B cell (primary cell): ENCODE results near the gene PIWIL4. TPM values are rescaled to one million over a fixed set of nuclear protein-coding genes. Genes with fewer than 3 reads are reported as not detected.

Experiments used
- ATAC-seq: fragments of 200-7000 bp; cut with Tn5 transposase; one replicate; pipeline ENCODE4 v1.10.0; 2021; ENCODE audit warnings: low read depth, mild to moderate bottlenecking, moderate number of reproducible peaks, moderate library complexity
- CTCF ChIA-PET: fragments of 350-600 bp; sonication (Branson Sonifier 250); formaldehyde crosslinking; loops from one replicate; lab custom pipeline; 2021; ENCODE audit warnings: antibody characterized with exemption, inconsistent platforms; lab: Charles Lee
- POLR2A ChIA-PET: fragments of 350-600 bp; sonication (Branson Sonifier 250); formaldehyde crosslinking; loops from one replicate; lab custom pipeline; 2021; ENCODE audit warnings: antibody characterized with exemption; lab: Charles Lee
- DNase-seq: peaks from one replicate; pipeline ENCODE4 v3.0.0; 2013
- H2AFZ ChIP-seq: 2 replicates; pipeline ENCODE4 v1.6.1; 2012; ENCODE audit warnings: mild to moderate bottlenecking, low read depth, low read length; ENCODE audit not compliant: insufficient read depth, poor library complexity, severe bottlenecking
- H3K27ac ChIP-seq, 2 donors: 1 replicate in 1 of 2; 2 replicates in 1 of 2; pipeline ENCODE4 v1.5.1; 2012 to 2013; ENCODE audit warnings: low read length in 2 of 2, mild to moderate bottlenecking in 2 of 2, moderate library complexity in 1 of 2
- H3K27me3 ChIP-seq, 4 experiments: fragments of 200-600 bp in 1 of 4; sonication (generic) in 1 of 4; replicated peaks in 1 of 4; 1 replicate in 2 of 4; 2 replicates in 2 of 4; pipeline versions ENCODE4 v1.6.1 to v1.7.0; 2013 to 2016; ENCODE audit warnings: low read length in 3 of 4, mild to moderate bottlenecking in 2 of 4, mixed read lengths in 1 of 4, moderate library complexity in 1 of 4; ENCODE audit not compliant: insufficient read depth in 4 of 4, control insufficient read depth in 3 of 4; ENCODE audit errors: control extremely low read depth in 1 of 4
- H3K36me3 ChIP-seq, 2 experiments: replicated peaks in 1 of 2; 1 replicate in 1 of 2; 2 replicates in 1 of 2; pipeline versions ENCODE4 v1.6.1 to v1.7.1; 2013; ENCODE audit warnings: low read length in 1 of 2; ENCODE audit not compliant: insufficient read depth in 2 of 2, control insufficient read depth in 1 of 2; ENCODE audit errors: control extremely low read depth in 1 of 2, extremely low read depth in 1 of 2
- H3K4me1 ChIP-seq, 2 donors: fragments of 200-600 bp in 1 of 2; sonication (generic) in 1 of 2; 1 replicate in 1 of 2; 2 replicates in 1 of 2; pipeline versions ENCODE4 v1.5.1 to v1.6.1; 2013 to 2017; ENCODE audit warnings: low read length in 2 of 2; ENCODE audit not compliant: control insufficient read depth in 2 of 2, insufficient read depth in 2 of 2
- H3K4me2 ChIP-seq: replicated peaks from 2 replicates; pipeline ENCODE3; 2012; ENCODE audit warnings: mild to moderate bottlenecking, low read depth, low read length; ENCODE audit not compliant: poor library complexity, severe bottlenecking
- H3K4me3 ChIP-seq, 5 experiments: fragments of 200-600 bp in 1 of 5; sonication (generic) in 1 of 5; 1 replicate in 3 of 5; 2 replicates in 2 of 5; pipeline versions ENCODE4 v1.5.1 to v1.7.0; 2011 to 2016; ENCODE audit warnings: low read length in 4 of 5, mild to moderate bottlenecking in 4 of 5, low read depth in 2 of 5, control low read depth in 1 of 5, moderate library complexity in 1 of 5; ENCODE audit not compliant: insufficient read depth in 1 of 5; ENCODE audit errors: control extremely low read depth in 1 of 5, extremely low read depth in 1 of 5
- H3K79me2 ChIP-seq: fragments of 200-600 bp; sonication (generic); one replicate; pipeline ENCODE4 v1.6.0; 2016; ENCODE audit warnings: low read length; ENCODE audit not compliant: control insufficient read depth, insufficient read depth
- H3K9ac ChIP-seq: fragments of 200-600 bp; sonication (generic); 2 replicates; pipeline ENCODE4 v1.6.1; 2017; ENCODE audit warnings: mild to moderate bottlenecking, low read length, moderate library complexity
- H3K9me3 ChIP-seq, 3 donors: one replicate each; pipeline versions ENCODE4 v1.6.1 to v1.7.1; 2013; ENCODE audit warnings: low read length in 2 of 3; ENCODE audit not compliant: control insufficient read depth in 2 of 3, insufficient read depth in 1 of 3; ENCODE audit errors: control extremely low read depth in 1 of 3
- H4K20me1 ChIP-seq: 2 replicates; pipeline ENCODE4 v1.6.0; 2012; ENCODE audit warnings: mild to moderate bottlenecking, low read length; ENCODE audit not compliant: insufficient read depth, control insufficient read depth, poor library complexity, severe bottlenecking
- H3K27ac Mint-ChIP-seq: one replicate; pipeline ENCODE4 v1.8.0; 2021; ENCODE audit warnings: mixed read lengths
- H3K27me3 Mint-ChIP-seq: one replicate; pipeline ENCODE4 v1.8.0; 2021; ENCODE audit warnings: mixed read lengths
- H3K4me1 Mint-ChIP-seq: one replicate; pipeline ENCODE4 v1.8.0; 2021; ENCODE audit warnings: mixed read lengths
- H3K4me3 Mint-ChIP-seq: one replicate; pipeline ENCODE4 v1.8.0; 2021; ENCODE audit warnings: mixed read lengths
- H3K9me3 Mint-ChIP-seq: one replicate; pipeline ENCODE4 v1.8.0; 2022; ENCODE audit warnings: mixed read lengths; ENCODE audit not compliant: insufficient read depth
- CTCF ChIP-seq: fragments of 200-600 bp; IDR thresholded peaks from one replicate; pipeline ENCODE4 v1.8.0; 2022; ENCODE audit warnings: antibody characterized with exemption, mild to moderate bottlenecking
- EZH2 ChIP-seq: IDR thresholded peaks from 2 replicates; pipeline ENCODE4 v1.6.1; 2012; ENCODE audit warnings: borderline replicate concordance, low read depth, mild to moderate bottlenecking, moderate library complexity, low read length; ENCODE audit not compliant: insufficient read depth, poor library complexity, severe bottlenecking
- WGBS: methylation state at CpG from one replicate; pipeline ENCODE4 v1.1.5; 2013; ENCODE audit warnings: missing lambda C conversion rate; ENCODE audit not compliant: insufficient coverage; 5-methylcytosine and 5-hydroxymethylcytosine counted together
- intact Hi-C: fragments of 100-400 bp; cut with micrococcal nuclease; formaldehyde crosslinking; loops from one replicate; pipeline ENCODE4 v1.10.0; 2022
- polyA plus RNA-seq: library from polyadenylated mRNA; depleted of rRNA; stranded (reverse); fragments of >200 nt; gene quantifications from 2 replicates; pipeline ENCODE4 v1.2.3, GENCODE V29; 2012
- total RNA-seq, 2 donors: library from RNA; stranded (reverse); fragments of 120-200 nt in 1 of 2; gene quantifications; 1 replicate in 1 of 2; 2 replicates in 1 of 2; pipeline versions ENCODE4 v1.2.3 to v1.2.4, GENCODE V29; 2013 to 2022

PIWIL4 gene
- total and polyA plus RNA-seq, 2 donors (not counting 1 experiment from before 2014, with no cell fraction given) = 0.67 to 1.4 TPM

- Histone ChIP-seq H3K27me3 (peaks cover 0 to 4% (median 0%) of the 10 kb centered on the region in 4 experiments), H3K4me3 (no peak overlapping the region), H3K36me3 (no peaks in the 10 kb centered on the region), H3K4me1 (no peaks in the 10 kb centered on the region), H3K79me2 (no peaks in the 10 kb centered on the region), H3K9me3 (no peaks in the 10 kb centered on the region), H3K4me2 (no peak overlapping the region), H3K9ac (no peak overlapping the region), H4K20me1 (no peaks in the 10 kb centered on the region), H3K27ac (no peak overlapping the region), H2AFZ (no peak overlapping the region)
- ChIA-PET POLR2A (no interaction called here), CTCF (no interaction called here)
- DNase-seq (no peak), ATAC-seq (no peak)
- Mint-ChIP-seq H3K4me3 (no peak overlapping the region), H3K9me3 (no peaks in the 10 kb centered on the region), H3K4me1 (no peaks in the 10 kb centered on the region), H3K27ac (no peak overlapping the region), H3K27me3 (peaks cover 16% of the 10 kb centered on the region)
- intact Hi-C loops = no loop called here
- no CpG with 5 or more reads among the region's 2 CpGs for WGBS
- TF ChIP-seq EZH2 (no peak), CTCF (no peak)
These were observed 82.1 kb downstream of the PIWIL4 start for GRCh38 chr11:94649254-94649653.

GRCh38 chr11:94649964-94650623, 82.9 kb downstream of the PIWIL4 start:
- H3K27ac Mint-ChIP-seq = no peak overlapping the region
- ChIA-PET POLR2A (no interaction called here), CTCF (no interaction called here)
- Histone ChIP-seq H3K9ac (no peak overlapping the region), H3K4me2 (no peak overlapping the region), H3K9me3 (no peaks in the 10 kb centered on the region), H3K4me3 (no peak overlapping the region), H3K27me3 (peaks cover 0 to 4% (median 0%) of the 10 kb centered on the region in 4 experiments), H4K20me1 (no peaks in the 10 kb centered on the region), H3K27ac (no peak overlapping the region), H2AFZ (no peak overlapping the region), H3K4me1 (no peaks in the 10 kb centered on the region), H3K36me3 (no peaks in the 10 kb centered on the region), H3K79me2 (no peaks in the 10 kb centered on the region)
- DNase-seq = no peak
- H3K4me1 Mint-ChIP-seq = no peaks in the 10 kb centered on the region
- no peak overlapping the region for H3K4me3 Mint-ChIP-seq
- no peaks in the 10 kb centered on the region for H3K9me3 Mint-ChIP-seq
- TF ChIP-seq EZH2 (no peak), CTCF (no peak)
- intact Hi-C loops = no loop called here
- 87% methylated on average over 3 of the region's 4 CpGs for WGBS
- ATAC-seq = no peak
- peaks cover 16% of the 10 kb centered on the region for H3K27me3 Mint-ChIP-seq
